ENCODE measurements around the gene KIF27.
A peak's percentile ranks its signal among the peaks of the same experiment; 100 is the strongest.
"Not testable (repeated sequence)": the region's sequence is repeated elsewhere in the genome, so short reads cannot be mapped to it uniquely, and the experiment has no call there.

KIF27 gene, protein sequence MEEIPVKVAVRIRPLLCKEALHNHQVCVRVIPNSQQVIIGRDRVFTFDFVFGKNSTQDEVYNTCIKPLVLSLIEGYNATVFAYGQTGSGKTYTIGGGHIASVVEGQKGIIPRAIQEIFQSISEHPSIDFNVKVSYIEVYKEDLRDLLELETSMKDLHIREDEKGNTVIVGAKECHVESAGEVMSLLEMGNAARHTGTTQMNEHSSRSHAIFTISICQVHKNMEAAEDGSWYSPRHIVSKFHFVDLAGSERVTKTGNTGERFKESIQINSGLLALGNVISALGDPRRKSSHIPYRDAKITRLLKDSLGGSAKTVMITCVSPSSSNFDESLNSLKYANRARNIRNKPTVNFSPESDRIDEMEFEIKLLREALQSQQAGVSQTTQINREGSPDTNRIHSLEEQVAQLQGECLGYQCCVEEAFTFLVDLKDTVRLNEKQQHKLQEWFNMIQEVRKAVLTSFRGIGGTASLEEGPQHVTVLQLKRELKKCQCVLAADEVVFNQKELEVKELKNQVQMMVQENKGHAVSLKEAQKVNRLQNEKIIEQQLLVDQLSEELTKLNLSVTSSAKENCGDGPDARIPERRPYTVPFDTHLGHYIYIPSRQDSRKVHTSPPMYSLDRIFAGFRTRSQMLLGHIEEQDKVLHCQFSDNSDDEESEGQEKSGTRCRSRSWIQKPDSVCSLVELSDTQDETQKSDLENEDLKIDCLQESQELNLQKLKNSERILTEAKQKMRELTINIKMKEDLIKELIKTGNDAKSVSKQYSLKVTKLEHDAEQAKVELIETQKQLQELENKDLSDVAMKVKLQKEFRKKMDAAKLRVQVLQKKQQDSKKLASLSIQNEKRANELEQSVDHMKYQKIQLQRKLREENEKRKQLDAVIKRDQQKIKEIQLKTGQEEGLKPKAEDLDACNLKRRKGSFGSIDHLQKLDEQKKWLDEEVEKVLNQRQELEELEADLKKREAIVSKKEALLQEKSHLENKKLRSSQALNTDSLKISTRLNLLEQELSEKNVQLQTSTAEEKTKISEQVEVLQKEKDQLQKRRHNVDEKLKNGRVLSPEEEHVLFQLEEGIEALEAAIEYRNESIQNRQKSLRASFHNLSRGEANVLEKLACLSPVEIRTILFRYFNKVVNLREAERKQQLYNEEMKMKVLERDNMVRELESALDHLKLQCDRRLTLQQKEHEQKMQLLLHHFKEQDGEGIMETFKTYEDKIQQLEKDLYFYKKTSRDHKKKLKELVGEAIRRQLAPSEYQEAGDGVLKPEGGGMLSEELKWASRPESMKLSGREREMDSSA (N-terminal part only)

DNA sequence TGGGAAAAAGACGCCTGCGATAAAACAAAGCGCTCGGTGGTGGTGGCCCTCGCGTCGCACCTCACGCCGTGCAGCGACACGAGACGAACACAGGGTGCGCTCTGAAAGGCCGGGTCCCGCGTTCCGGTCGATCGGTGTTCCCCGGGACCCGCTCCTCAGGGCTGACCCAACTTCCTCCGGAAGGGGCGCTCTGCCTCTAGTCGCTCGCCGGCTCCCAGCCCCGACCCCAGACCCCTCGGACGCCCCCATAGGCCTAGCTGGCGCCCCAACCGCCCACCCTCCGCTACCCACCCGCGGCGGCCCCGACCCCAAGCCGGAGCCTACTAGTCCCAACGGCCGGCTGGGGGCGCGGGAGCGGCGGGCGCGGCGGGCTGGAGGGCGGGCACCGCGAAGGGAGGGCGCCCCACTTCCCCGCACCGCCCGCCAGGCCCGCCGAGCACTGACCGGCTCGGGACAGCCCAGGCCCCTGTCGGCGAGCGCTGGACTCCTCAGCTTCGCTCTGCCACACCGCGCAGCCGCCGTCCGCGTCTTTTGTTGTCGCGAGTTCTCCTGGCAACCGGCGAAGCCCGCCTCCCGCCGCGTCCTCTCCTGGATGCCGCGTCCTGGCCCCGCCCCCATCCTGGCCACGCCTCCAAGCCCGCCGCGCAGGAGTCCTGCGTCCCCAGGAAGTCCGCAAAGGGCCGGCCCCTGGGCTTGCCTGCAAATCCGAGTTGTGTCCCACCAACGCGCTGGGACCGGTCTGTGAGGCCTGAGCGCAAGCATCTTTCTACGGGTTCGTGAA, at the start of gene KIF27:
Gene KIF27 (minus strand): TSS at position 506 of the 781 bp plus-strand sequence. CDS start 5,841 bp downstream, outside the sequence.
- DNase-seq (ENCODE audit: low read depth in 2 of 2) = peak; percentile 97 to 98

DNA sequence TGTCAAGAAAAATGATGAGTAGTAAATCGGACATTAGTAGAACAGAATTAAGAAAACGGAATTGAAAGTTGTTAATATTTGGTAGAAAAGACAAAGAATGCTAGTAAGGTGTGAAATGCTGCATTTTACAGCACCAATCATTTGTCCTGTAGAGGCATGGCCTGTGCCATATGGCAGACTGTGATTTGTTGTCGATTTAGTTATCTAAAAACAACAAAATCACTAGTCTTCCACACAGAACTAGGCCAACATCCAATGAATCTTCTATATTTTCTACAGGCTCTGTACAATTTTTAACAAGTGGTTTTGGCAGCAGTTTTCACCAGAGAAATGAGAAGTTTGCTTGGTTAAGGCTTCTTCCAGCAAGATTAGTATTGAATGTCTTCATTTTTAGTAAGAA, 48.4 kb upstream of the KIF27 start:
- no peak for DNase-seq (ENCODE audit: low read depth in 2 of 2)

DNA sequence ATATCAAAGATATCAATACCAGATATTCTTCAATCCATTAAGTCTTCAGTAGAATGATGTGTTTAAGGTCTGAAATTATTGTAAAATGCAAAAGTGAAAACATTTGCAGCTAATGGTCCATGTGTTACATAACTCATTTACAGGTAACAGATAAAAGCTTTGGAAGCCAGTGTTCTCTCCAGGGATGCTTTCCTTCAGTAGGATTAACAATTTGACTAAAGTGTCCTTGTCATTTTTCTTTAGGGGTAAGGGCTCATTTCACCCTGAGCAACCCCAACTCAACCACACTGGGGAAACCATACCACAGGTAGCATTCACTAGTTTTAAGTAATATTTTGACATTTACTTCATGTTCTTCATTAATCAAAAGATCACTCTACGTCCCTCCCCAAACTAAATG, 45.8 kb upstream of the KIF27 start:
- no peak for DNase-seq (ENCODE audit: low read depth in 2 of 2)

DNA sequence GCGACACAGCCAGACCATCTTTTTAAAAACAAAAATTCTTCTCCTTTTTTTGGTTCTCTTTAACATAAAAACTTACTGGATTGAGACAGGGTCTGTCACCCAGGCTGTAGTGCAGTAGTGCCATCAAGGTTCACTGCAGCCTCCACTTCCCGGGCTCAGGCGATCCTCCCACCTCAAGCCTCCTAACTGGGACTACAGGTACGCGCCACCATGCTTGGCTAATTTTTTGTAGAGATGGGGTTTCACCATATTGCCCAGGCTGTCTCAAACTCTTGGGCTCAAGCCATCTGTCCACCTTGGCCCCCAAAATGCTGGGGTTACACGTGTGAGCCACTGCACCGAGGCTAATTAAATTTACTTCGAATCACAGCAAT, 45.0 kb upstream of the KIF27 start:
- no peak for DNase-seq (ENCODE audit: low read depth in 2 of 2)

DNA sequence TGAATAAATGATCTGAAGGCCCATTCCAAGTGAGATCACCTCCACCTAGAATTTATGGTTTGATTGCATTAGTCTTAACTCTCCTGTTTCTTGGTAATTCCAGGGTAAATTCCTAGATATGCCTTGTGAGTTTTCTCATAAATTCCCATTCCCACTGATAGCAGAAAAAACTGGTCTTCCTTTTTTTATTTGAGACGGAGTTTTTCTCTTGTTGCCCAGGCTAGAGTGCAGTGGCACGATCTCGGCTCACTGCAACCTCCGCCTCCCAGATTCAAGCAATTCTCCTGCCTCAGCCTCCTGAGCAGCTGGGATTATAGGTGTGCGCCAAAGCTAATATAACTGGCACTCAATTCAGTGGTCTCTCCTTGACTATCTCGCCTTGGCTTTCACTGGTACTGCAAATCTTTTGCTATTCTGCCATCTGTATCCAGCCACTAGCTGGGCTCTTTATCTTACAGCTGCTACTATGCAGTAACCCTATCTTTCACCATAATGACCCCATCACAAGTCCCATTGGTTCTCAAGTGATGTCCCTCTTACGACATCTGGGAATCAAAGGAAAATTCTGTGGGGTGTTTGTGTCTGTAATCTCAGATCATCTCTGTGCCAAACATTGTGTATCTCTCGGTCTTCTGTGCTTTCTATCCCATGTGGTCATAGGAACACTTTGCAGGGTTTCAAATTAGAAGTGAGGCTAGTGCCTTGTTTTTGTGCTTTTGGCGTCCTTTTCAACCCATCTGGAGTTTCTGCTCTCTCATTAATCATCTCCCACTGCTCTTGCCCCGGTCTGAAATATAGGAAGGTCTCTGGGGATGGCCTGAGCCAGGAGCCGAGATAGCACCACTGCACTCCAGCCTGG, 44.3 kb upstream of the KIF27 start:
- DNase-seq (ENCODE audit: low read depth in 2 of 2) = no peak

DNA sequence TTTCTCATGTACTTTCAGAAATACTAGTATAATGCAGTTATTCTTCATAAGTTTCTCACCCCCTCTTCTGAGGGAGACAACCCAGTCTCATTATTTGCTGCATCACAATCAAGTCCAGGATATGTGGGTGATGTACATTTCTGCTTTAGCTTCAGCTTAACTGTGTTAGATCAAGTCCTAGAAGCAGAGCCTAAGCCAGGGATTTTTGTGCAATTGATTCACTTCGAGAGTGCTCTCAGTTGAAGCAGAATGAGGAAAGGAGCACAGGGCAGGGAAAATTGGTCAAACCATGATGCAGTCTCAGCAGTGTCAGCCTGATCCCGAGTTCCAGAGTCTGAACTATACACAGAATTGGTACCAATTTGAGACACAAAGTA, 43.7 kb upstream of the KIF27 start:
- no peak for DNase-seq (ENCODE audit: low read depth in 2 of 2)

DNA sequence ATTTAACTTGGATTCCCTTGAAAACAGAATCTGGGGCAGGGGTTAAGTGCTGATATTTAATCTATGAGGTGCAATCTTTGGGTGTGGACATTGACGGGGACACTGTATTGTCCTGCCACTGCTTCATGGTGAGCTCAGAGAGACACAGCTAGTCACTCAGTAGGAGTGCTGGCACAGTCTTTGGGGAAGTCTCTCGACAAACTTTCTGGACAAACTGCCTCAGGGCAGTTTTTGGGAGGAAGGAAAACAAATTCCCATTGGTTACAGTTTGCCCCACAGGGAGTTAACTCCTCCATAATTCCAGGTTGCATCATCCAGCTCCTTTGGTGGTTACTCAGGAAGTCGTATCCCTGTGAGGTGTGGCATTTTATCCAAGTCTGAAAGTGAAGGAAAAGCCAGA, 40.9 kb upstream of the KIF27 start:
- no peak for DNase-seq (ENCODE audit: low read depth in 2 of 2)

DNA sequence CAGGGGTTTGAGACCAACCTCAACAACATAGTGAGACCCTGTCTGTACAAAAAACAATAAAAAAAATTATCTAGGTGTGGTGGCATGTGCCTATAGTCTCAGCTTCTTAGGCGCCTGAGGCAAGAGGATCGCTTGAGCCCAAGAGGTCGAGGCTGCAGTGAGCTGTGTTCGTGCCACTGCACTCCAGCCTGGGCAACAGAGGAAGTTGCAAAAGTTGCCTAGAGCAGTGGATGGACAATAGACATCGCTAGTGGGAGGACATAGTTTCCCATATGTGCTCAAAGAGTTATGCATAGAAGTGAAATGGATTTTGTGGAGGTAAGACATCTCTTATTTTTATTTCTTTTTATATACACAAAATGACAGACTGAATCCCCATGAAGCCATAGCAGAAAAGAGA, 39.8 kb upstream of the KIF27 start:
- no peak for DNase-seq (ENCODE audit: low read depth in 2 of 2)

DNA sequence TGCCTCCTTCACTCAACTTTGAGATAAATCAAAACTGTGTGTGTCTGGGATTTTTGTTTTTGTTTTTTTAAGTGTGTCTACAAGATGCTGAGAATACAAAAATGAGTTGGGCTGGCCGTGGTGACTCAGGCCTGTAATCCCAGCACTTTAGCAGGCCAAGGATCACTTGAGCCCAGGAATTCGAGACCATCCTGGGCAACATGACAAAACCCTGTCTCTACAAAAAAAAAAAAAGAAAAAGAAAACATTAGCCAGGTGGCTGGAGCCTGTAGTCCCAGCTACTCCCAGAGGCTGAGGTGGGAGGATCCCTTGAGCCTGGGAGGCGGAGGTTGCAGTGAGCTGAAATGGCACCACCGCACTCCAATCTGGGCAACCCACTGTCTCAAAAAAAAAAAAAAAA, 37.8 kb upstream of the KIF27 start:
- no peak for DNase-seq (ENCODE audit: low read depth in 2 of 2)

DNA sequence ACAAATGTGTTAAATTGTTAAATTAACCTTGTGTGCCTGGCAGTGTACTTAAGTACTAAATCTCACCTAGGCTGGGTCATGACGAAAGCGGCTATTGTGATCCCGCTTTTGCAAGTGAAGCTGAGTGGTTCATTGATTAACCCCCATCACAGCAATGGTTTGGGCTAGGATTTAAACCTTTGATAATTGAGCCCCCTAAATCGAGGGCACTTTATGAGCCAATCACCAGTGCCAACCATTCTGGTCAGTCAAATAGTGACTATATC, 35.9 kb upstream of the KIF27 start:
- no peak for DNase-seq (ENCODE audit: low read depth in 2 of 2)

DNA sequence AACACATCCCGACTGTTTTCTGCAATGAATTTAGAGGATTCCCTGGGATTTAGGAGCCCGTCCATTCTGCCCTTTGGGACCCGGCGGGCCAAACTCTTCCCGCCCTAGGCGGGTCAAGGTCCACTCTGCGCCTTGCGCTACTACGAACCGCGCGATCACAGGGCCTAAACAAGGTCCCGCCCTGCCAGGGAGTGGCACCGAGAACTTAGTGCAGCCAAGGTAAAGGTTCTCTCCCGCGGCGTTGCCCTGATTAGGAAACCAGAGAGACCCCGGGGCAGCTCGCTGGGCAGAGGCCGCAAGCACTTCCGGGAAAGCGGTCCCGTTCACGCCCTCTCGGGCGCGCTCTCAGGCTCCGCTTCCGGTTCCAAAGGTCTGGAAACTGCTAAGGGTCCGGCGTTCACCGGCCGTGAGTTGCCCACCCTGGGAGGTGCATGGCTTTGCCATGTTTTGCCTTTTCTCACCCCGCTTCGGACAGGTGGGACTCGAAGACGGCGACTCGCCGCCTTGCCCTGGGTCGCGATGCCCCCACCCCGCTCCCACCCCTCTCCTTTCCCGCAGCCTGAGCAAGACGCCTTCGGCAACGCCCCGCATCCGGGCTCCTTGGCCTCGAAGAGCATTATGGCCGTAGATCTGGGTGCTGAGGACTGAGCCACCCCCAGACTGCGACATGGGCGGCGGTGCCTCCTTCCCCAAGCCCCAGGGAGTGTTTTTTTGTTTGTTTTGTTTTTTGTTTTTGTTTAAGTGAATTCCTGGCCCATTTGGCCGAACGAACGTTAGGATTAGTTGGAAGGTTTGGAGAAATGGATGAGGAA, 35.4 kb upstream of the KIF27 start:
- peak; percentile 49 to 55 for DNase-seq (ENCODE audit: low read depth in 2 of 2)

DNA sequence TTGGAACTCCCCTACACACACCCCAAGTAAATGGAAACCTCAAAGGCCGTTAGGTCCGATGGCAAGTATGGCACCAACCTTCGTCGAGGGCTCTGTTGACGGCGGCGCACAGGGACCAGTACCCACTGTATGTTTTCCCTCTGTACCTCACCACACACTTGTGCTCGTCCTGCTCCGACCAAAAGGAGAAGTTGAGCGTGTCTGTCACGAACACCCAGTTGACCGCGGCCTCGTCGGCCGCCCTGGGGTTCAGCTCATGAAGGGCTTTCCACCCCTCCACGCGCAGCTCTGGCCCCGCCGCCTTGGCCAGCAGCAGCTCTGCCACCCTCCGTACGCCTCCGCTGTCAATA, 34.8 kb upstream of the KIF27 start:
- DNase-seq (ENCODE audit: low read depth in 2 of 2) = no peak

DNA sequence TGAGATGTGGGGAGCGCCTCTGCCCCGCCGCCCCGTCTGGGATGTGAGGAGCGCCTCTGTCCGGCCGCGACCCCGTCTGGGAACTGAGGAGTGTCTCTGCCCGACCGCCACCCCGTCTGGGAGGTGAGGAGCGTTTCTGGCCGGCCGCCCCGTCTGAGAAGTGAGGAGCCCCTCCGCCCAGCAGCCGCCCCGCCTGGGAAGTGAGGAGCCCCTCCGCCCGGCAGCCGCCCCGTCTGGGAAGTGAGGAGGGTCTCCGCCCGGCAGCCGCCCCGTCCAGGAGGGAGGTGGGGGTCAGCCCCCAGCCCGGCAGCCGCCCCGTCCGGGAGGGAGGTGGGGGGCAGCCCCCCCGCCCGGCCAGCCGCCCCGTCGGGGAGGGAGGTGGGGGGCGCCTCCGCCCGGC, 26.9 kb upstream of the KIF27 start:
- not testable (repeated sequence) for DNase-seq (ENCODE audit: low read depth in 2 of 2)

DNA sequence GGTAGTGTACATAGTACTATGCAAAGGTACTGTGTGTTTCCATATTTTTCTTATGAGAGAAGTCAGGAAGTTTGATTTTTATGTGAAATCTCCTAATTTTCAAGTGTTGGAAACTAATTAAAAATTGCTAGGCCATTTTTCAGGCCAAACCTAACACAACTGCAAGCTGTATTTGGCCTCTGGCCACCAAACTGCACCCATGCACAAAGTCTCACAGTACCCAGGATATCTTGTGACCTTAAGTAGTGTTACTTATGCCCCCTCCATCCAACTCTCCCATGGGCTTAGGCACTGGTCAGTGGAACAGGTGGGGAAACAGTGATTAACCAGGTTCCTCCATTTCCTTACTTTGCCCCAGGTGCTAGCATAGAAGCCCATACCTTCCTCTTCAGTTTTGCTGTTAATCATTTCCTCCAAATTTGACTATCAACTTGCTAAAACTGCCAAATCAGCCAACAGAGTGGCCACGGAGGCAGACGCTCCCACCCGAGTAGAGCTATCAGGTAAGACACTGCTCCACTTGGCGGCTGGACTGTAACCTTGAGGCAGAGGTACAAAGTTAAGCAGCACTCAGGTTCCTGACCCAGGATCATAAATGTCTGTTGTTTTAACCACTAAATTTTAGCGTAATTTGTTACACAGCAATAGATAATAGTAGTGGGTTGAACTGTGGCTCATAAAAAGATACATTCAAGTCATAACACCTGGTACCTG, 19.5 kb upstream of the KIF27 start:
- DNase-seq (ENCODE audit: low read depth in 2 of 2) = no peak

DNA sequence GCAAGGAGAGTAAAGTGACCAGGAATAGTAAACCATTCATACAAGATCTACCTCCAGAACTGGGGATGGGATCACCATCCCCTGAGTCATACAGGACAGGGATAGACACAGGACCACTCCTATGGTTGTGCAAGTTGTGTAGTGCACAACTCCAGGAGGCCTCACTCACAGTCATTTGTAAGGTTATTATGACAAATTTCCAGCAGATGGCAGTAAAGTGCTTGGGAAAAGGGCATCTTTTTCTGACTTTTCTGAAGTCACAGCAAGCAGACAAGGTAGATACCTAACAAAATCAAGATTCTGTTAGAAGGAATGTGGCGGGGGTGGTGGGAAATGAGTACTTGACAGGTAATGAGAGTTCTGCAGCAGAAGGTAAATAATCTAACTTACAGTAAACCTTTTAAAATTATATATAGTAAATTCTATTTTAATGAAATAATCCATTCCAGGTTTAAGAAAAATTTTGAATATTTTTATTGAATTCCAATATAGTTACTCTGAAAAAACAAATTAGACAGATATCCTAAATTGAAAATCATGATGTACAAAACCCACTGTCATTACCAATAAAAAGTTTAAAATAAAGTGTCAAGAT, 16.7 kb upstream of the KIF27 start:
- DNase-seq (ENCODE audit: low read depth in 2 of 2) = no peak

DNA sequence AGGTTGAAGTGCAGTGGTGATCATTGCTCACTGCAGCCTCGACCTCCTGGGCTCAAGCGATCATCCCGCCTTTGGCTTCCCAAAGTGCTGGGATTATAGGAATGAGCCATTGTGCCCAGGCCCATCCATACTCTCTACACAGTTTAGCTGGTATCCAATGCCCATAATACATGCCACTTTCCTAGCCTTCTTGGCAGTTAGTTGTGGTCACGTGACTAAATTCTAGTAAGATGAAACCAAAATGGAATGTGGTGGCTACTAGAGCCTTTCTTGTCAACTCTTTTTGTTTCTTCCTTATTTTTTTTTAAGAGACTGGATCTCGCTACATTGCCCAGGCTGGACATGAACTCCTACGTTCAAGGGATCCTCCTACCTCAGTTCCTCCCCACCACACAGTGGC, 15.3 kb upstream of the KIF27 start:
- DNase-seq (ENCODE audit: low read depth in 2 of 2) = no peak

DNA sequence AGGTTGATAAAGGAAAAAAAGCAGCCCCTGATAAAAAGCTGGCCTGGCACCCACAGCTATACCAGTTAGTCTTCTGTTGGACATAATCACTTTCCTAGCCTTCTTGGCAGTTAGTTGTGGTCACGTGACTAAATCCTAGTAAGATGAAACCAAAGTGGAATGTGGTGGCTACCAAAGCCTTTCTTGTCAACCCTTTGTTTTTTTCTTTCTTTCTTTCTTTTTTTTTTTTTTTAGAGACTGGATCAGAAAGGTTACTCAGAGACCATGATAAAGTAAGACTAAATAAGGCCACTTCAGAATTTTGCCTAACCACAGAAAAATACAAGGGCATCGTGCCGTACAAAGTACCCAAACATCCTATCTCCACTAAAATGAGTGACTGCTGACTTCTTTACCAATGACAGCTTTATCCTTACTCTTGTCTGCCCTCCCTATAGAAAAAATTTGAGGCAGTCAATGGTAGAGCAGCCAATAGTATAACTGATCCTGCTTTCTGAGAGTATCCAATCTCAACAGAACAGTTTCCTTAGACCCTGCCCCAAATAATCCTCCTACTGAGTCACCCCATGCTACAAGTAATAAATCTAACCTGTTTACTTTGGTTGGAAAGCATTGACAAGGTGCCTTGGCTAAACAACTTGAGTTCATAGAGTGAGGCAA, 14.2 kb upstream of the KIF27 start:
- DNase-seq (ENCODE audit: low read depth in 2 of 2) = no peak

DNA sequence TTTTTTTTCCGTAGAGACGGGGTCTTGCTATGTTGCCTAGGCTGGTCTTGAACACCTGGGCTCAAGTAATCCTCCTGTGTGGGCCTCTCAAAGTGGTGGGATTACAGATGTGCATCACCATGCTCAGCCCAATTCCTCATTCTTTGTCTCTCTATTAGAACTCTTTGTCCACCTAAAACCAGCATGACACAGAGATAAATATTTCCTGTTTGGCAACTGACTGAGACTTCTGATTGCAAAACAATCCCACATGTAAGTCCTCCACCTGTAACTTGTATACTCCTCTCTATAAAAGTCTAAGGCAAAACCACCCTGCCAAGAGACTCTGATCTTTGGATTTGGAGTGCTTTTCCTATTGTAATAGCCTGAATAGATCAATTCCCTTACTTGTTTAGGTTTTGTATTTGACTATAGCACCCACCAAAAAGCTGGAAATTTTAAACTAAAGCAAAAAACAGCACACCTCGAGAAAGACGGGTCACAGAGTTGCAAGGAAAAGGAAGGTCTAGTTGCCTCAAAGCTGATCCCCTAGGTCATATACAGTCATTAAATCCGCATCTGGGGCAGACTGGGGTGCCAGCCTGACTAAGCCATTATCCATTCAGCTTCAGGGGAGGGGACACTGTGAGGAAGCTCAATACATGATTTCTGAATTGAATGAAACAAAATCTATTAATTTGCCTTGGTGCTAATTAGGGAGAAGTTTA, 13.5 kb upstream of the KIF27 start:
- DNase-seq (ENCODE audit: low read depth in 2 of 2) = no peak
